MM.1S (cell line): ENCODE measurements around the gene NEK6.

Experiments used
- DNase-seq: peaks from one replicate; pipeline ENCODE4 v3.0.0-alpha.2; 2015
- H2AFZ ChIP-seq: fragments of 300-600 bp; sonication (generic); 2 replicates; pipeline ENCODE4 v1.6.0; 2016; ENCODE audit warnings: antibody characterized with exemption, low read length
- H3F3A ChIP-seq: fragments of 300-600 bp; sonication (generic); 2 replicates; pipeline ENCODE4 v1.6.1; 2016; ENCODE audit warnings: mild to moderate bottlenecking, antibody characterized with exemption, low read length, moderate library complexity, mixed read lengths; ENCODE audit not compliant: insufficient read depth
- H3K27ac ChIP-seq: fragments of 300-600 bp; sonication (generic); 2 replicates; pipeline ENCODE4 v1.5.1; 2016; ENCODE audit warnings: mild to moderate bottlenecking, low read length
- H3K27me3 ChIP-seq: fragments of 300-600 bp; sonication (generic); replicated peaks from 2 replicates; pipeline ENCODE4 v1.6.0; 2016; ENCODE audit warnings: low read length; ENCODE audit not compliant: insufficient read depth
- H3K36me3 ChIP-seq: fragments of 300-600 bp; sonication (generic); replicated peaks from 2 replicates; pipeline ENCODE4 v1.6.1; 2016; ENCODE audit warnings: mild to moderate bottlenecking, low read length, mixed read lengths; ENCODE audit not compliant: insufficient read depth
- H3K4me1 ChIP-seq: fragments of 300-600 bp; sonication (generic); 2 replicates; pipeline ENCODE4 v1.6.1; 2016; ENCODE audit warnings: low read length, mixed read lengths
- H3K4me2 ChIP-seq: fragments of 300-600 bp; sonication (generic); 2 replicates; pipeline ENCODE4 v1.6.0; 2016; ENCODE audit warnings: low read depth, low read length
- H3K4me3 ChIP-seq: fragments of 300-600 bp; sonication (generic); 2 replicates; pipeline ENCODE4 v1.5.1; 2016; ENCODE audit warnings: low read length, mixed read lengths
- H3K79me2 ChIP-seq: fragments of 300-600 bp; sonication (generic); 2 replicates; pipeline ENCODE4 v1.6.1; 2016; ENCODE audit warnings: mixed run types, low read length, mixed read lengths
- H3K9ac ChIP-seq: fragments of 300-600 bp; sonication (generic); 2 replicates; pipeline ENCODE4 v1.6.1; 2016; ENCODE audit warnings: low read length, mixed read lengths
- H3K9me2 ChIP-seq: fragments of 300-600 bp; sonication (generic); replicated peaks from 2 replicates; pipeline ENCODE4 v1.6.1; 2016; ENCODE audit warnings: mild to moderate bottlenecking, low read length, mixed read lengths; ENCODE audit not compliant: insufficient read depth
- H3K9me3 ChIP-seq: fragments of 300-600 bp; sonication (generic); replicated peaks from 2 replicates; pipeline ENCODE4 v1.6.1; 2016; ENCODE audit warnings: mild to moderate bottlenecking, low read length, mixed read lengths; ENCODE audit not compliant: insufficient read depth
- H4K20me1 ChIP-seq: fragments of 300-600 bp; sonication (generic); 2 replicates; pipeline ENCODE4 v1.6.1; 2016; ENCODE audit warnings: mild to moderate bottlenecking, low read length, moderate library complexity, mixed read lengths; ENCODE audit not compliant: insufficient read depth
- CTCF ChIP-seq: fragments of 300-600 bp; sonication (generic); IDR thresholded peaks from 2 replicates; pipeline ENCODE4 v1.5.1; 2016; ENCODE audit warnings: antibody characterized with exemption, low read length, mixed read lengths
- EZH2 ChIP-seq: fragments of 300-600 bp; sonication (generic); optimal IDR thresholded peaks from 2 replicates; pipeline ENCODE3; 2017; ENCODE audit warnings: low read depth, mild to moderate bottlenecking, antibody characterized with exemption, low read length, mixed read lengths
- EZH2phosphoT487 ChIP-seq: fragments of 300-600 bp; sonication (generic); IDR thresholded peaks from 2 replicates; pipeline ENCODE4 v1.6.1; 2018; ENCODE audit warnings: antibody characterized with exemption, low read length

NEK6 gene

GRCh38 chr9:124308606-124309491 lies 51.1 kb downstream of the NEK6 start:
- Histone ChIP-seq H3K36me3 (no peaks in the 10 kb centered on the region), H3K4me3 (no peak overlapping the region), H3K4me2 (no peak overlapping the region)

GRCh38 chr9:124309667-124310084 lies 51.9 kb downstream of the NEK6 start:
- H3K4me1 ChIP-seq = no peaks in the 10 kb centered on the region
- no peak overlapping the region for H3K4me2 ChIP-seq
- no peak overlapping the region for H3K9ac ChIP-seq
- no peak overlapping the region for H3K4me3 ChIP-seq
- no peaks in the 10 kb centered on the region for H3K9me2 ChIP-seq
- H2AFZ ChIP-seq = no peak overlapping the region
- no peaks in the 10 kb centered on the region for H3K27me3 ChIP-seq
- TF ChIP-seq CTCF = no peak
- no peak overlapping the region for H3K27ac ChIP-seq
- H3K9me3 ChIP-seq = no peaks in the 10 kb centered on the region
- no peaks in the 10 kb centered on the region for H3F3A ChIP-seq
- no peaks in the 10 kb centered on the region for H3K36me3 ChIP-seq
- H4K20me1 ChIP-seq = no peaks in the 10 kb centered on the region
- no peaks in the 10 kb centered on the region for H3K79me2 ChIP-seq
- no peak for DNase-seq

More at GRCh38 chr9:124308606-124309491, 51.1 kb downstream of the NEK6 start:
- TF ChIP-seq CTCF = no peak
- TF ChIP-seq EZH2phosphoT487 = no peak
- TF ChIP-seq EZH2 = no peak
- Histone ChIP-seq H3F3A (no peaks in the 10 kb centered on the region), H3K27me3 (no peaks in the 10 kb centered on the region), H3K27ac (no peak overlapping the region), H3K79me2 (no peaks in the 10 kb centered on the region), H3K9me2 (no peaks in the 10 kb centered on the region), H3K9ac (no peak overlapping the region), H3K4me1 (no peaks in the 10 kb centered on the region), H2AFZ (no peak overlapping the region), H4K20me1 (no peaks in the 10 kb centered on the region), H3K9me3 (no peaks in the 10 kb centered on the region)
- DNase-seq = no peak

GRCh38 chr9:124311283-124311682 lies 53.5 kb downstream of the NEK6 start:
- no peak for DNase-seq
- no peaks in the 10 kb centered on the region for H3K79me2 ChIP-seq

More at GRCh38 chr9:124311283-124311682, 53.5 kb downstream of the NEK6 start:
- Histone ChIP-seq H3K9me2 (no peaks in the 10 kb centered on the region), H3K4me1 (no peaks in the 10 kb centered on the region), H2AFZ (no peak overlapping the region), H3K4me3 (no peak overlapping the region), H3K27ac (no peak overlapping the region), H3K27me3 (no peaks in the 10 kb centered on the region), H3K9ac (no peak overlapping the region), H3F3A (no peaks in the 10 kb centered on the region), H4K20me1 (no peaks in the 10 kb centered on the region), H3K9me3 (no peaks in the 10 kb centered on the region), H3K4me2 (no peak overlapping the region), H3K36me3 (no peaks in the 10 kb centered on the region)
- TF ChIP-seq EZH2phosphoT487 = no peak
- peak; percentile 10; the same call in 1 of the 2 replicates for TF ChIP-seq CTCF
